Measurements from ENCODE around the gene KRT7.

KRT7 gene

DNA sequence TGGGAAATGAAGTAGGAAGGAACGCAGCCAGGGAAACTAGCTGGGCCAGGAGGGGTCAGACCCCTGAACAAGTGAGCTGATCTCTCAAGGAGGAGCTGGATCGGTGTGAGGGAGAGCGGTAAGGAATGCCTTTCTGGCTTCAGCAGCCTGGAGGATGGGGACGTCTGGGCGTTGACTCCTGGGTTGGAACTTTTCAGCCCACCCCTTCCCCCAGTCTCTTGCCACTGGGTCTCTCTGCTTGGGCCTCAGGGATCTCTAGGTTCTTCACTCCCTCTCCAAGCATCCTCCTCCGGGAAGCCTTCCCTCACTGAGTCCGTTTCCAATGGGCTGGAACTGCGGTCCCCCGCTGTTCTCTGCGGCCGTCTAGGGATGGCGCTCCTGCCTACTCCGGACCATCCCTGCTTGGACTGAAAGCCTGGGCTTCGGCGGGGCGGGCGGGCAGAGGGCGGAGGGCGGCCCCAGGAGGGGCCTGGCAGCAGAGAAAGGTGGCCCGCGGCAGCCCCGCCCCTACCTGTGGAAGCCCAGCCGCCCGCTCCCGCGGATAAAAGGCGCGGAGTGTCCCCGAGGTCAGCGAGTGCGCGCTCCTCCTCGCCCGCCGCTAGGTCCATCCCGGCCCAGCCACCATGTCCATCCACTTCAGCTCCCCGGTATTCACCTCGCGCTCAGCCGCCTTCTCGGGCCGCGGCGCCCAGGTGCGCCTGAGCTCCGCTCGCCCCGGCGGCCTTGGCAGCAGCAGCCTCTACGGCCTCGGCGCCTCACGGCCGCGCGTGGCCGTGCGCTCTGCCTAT, at the start of gene KRT7:
KRT7 (plus strand) TSS at position 570 of the 788 bp plus-strand sequence; CDS start at position 624, 54 bp downstream.
- DNase-seq (ENCODE audit: low spot score) = no peak

DNA sequence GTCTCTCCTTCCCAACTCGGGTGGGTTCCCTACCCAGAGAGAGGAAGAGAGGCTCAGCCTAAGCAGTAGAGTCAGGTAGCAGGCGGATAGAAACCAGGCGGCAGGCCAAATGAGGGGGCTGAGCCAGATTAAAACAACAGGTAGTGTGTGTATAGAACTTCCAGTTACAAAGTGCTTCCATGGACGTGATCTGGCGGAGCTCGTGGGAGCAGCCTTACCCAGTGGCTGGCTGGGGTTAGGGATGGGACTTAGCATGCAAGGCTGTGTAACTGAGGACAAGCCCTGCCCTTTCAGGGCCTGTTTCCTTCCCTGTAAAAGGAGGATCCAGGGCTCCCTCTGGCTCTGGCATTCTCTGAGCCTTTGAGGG, 49.5 kb upstream of the KRT7 start:
- no peak for DNase-seq (ENCODE audit: low spot score)

DNA sequence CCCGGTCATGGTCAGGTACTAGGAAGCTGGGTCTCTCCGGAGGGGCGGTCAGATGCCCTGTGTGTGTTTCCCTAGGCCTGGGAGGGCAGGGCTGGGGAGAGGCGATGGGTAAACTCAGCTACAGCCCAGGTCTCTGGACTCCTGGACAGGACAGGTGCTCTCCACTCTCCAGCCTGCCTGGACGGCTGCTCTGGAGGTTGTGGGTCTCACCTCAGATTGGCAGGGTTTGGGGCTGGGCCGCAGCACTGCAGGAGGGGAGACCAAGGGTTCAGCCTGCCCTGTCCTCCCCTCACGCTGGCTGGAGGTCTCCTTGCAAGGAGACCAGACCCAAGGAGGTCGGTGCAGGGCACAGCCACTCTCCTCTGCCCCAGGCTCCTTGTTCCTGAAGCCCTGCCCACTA, 49.1 kb upstream of the KRT7 start:
- no peak for DNase-seq (ENCODE audit: low spot score)

DNA sequence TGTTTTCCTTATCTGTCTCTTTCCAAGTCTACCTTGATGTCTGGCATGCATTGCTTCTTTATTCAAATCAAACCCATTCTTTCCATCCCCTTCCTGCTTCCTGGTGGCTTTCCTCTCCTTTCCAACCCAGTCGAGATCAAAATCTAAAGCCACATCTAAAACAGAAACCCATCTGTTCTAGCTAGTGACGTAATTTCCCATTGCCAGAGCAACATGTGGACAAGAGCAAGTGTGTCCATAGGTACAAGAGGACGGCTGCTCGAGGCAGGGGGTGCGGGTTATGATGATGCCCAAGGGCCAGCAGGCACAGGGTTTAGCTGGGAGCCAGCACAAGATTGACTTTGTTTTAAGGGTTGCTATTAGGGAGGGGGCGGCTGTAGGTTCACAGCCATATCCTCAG, 48.2 kb upstream of the KRT7 start:
- no peak for DNase-seq (ENCODE audit: low spot score)

DNA sequence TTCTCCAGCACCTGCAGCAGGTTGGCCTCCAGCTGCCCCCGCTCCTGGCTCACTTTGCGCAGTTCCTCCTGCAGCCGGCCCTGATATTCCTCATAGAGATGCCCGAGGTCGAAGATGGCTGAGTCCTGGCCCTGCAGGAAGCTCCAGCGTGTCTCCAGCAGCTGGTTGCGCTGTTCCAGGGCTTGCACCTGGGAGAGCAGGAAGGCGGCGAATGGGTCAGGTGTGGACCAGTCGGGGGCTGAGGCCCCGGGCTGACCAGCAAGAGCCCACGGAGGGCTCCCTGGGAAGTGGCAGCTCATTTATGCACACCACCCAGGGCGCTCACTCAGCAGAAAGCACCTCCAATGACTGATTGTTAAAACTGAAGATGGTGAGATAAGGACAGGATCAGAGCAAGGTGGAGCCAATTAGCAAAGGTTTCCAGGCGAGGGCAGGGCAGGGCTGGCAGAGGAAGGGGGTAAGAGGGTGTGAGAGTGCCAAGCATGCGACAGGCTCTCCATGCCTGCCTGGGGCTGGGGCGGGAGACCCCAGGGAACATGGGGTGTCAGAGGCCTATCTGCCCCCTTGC, 47.6 kb upstream of the KRT7 start:
- no peak for DNase-seq (ENCODE audit: low spot score)

DNA sequence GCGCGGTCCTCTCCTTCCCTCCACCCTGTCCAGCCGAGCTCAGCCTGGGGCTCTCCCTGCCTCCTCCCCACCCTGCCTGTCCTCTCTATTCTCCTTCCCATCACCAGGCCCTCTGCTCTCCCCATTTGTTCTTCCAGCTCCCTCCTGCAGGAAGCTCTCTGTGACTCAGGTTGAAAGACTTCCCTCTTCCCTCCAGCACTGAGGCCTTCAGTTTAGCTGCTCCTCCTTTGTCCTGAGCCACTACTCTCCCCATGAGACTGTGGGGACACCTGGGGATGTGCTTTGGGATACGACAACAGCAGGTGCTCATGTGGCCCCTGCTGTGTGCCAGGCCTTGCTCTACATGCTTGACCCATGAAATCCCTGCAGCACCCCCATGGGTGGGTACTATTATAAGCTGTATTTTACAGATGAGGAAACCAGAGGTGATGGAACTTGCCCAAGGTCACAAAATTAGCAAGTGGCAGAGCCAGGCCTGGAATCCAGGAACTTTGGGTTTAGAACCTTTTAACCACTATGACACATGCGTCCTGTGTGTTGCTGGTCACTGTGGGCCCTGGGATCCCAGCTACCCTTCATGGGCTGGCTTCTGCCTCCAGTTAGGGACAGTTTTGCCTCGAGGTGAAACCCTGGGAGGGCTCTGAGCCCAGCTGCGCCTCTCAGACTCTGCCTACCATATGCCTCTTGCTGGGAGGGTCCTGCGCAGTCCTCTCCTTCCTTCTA, 46.8 kb upstream of the KRT7 start:
- peak; percentile 55 for DNase-seq (ENCODE audit: low spot score)

DNA sequence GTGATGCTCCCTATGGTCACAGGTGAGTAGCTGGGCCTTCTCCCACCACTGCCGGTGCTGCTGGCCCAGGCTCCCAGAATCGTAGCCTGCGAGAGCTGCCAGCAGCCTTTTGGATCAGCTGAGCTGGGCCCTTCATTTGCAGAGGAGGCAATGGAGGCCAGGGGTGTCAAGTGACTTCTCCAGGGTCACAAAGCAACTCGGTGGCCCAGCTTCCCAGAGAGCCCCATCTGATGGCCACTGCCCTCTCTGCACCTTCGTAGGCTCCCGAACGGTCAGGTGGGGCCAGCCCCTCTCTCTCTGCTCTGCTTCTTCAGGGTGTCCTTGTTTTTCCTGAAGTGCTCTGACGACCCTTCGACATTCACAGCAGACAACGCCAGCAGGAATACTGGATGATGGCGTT, 45.8 kb upstream of the KRT7 start:
- no peak for DNase-seq (ENCODE audit: low spot score)

DNA sequence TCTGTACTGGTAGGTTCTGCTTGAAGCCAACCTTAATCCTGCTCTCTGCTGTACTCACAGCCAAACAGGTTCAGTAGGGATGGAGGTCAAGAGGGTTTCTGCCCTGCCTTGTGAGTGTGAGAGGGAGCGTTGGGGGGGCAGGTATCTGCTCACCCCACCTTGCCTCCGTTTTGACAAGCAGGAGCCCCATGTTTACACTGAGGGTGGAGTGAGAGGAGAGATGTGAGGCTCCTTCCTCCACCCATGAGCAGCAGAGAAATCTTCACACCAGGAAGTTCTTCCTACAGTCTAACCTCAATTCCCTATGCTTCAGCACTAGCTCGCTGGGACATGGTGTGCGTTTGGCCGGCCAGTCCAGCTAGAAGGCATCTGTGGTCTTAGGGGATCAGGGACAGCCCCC, 45.4 kb upstream of the KRT7 start:
- DNase-seq (ENCODE audit: low spot score) = no peak

DNA sequence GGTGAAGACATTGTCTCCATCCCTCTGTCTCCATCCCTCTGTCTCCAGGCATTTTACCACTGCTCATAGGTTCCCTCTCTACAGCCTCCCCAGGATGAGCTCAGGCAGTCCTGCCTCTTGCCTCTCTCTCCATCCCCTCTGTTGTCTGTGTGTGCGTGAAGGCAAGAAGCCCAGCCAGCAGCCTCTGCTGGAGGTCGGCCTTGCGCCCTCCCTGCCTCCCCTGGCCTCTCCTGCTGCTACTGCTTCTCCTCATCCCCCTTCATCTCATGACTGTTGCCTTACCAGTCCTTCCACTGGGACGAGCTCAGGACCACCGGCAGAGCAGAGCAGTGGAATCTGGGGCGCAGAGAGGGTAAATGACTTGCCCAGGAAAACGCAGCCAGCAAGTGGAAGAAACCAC, 44.4 kb upstream of the KRT7 start:
- no peak for DNase-seq (ENCODE audit: low spot score)

DNA sequence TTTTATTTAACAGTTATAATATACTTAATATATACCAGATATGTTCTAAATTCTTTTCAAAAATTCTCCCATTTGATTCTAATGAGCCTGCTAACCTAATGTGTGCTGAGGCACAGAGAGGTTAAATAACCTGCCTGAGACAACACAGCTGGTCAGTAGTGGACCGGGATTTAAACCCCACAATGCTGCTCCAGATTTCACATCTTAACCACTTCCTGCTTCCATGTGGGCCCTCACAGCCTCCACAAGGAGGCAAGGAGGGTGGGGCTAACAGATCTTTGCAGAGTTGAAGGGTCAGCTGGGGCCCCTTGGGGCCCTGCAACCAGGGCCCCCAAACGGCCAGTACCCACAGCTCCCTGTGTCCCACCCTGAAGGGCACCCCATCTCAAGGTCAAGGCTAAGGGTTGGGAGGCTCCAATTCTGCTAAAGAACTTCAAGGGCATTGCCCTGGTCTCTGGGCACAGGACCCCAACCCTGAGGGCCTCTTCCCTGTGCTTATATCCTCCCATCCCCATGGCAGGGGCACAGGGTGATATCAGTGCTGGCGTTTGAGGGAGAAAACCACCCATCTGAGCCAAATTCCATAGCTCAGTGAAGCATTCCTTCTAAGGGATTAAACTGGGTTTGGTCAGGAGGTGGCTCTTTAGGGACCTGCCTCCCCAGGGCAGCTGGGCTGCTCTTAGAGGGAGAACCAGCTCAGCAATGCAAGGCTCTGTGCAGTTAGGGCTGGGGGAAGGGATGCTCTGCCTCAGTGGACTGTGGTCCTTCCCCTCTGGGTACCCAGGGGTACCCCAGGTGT, 43.5 kb upstream of the KRT7 start:
- no peak for DNase-seq (ENCODE audit: low spot score)

DNA sequence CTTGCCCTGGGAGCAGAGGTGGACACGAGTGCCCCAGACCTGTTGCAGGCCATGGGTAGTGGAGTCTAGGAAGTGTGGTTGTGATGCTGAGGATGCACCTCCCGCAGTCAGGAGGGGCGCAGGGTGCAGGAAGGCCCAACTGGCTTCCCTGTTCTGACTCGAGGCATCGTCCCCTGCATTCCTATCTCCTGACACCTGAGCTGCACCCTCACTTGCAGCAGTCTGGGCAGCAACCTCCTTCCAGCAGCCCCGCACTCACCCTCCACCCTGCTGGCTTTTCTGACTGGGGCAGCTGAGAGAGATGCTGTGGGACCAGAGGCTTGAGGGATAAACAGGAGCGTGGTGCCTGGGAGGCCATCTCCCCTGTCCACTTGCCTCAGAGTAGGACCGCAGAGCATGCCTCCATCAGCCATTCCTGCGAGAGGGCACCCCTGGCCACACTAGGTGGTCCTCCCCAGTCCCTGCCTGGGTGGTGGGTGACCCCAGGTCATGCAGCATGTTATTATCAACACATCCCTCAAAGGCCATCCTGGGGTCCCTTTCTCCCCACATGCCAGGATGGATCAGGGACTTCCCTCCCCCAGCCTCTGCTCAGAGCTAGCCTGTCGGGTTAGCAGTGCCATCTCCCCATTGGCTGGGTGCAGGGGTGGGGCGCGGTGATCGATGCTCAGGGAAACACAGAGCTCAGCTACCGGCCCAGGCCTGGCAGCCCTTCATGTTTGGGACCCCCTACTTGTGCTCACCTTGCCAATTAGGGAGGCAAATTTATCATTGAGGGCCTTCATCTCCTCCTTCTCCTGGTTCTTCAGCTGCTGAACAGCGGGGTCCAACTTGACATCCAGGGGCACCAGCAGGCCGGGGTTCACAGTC, 41.9 kb upstream of the KRT7 start:
- DNase-seq (ENCODE audit: low spot score) = no peak

DNA sequence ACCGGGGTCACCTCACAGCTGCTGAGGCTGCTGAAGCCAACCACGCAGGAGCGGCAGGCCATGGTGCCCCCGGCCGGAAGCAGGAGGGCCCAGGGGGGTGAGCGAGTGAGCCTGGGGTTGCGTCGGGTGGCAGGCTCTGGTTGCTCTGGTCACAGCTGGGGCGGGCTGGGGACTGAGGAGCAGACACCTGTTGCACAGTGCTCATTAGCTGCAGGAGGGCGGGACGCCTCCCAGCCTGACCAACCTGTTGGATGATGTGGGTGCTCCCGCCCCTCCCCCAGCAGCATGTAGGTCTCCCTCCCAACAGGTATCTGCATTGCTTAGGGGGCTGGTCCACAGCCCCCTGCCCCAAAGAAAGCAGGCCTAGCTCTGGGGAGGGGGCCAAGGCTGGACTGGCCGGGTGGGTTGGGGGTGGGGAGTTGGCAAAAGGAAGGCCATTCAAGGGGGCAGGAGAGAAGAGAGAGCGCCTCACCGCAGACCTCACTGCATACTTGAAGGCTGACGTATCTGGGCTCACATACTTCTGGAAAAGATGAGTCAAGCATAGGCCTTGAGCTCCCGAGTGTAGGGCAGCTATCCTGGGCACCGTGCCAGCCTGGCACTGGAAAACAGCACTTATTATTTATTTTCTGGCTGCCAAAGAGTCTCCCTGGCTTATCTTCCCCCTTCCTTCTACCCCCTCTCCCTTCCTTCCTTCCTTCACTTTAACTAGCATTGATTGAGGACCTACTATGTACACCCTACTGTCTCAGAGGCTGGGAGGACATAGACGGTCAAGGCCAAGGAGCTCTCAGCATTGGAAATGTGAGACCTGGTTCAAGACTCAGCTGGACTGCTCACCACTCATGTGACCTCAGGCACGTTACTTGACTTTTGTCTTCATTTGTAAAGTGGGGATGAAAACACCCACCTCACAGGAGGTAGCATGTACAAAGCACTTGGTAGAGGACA, 40.9 kb upstream of the KRT7 start, which contains the start of gene KRT80:
KRT80 (minus strand) TSS at position 174 of the 951 bp plus-strand sequence; CDS start at position 62, 112 bp downstream.
- DNase-seq (ENCODE audit: low spot score) = peak; percentile 100

DNA sequence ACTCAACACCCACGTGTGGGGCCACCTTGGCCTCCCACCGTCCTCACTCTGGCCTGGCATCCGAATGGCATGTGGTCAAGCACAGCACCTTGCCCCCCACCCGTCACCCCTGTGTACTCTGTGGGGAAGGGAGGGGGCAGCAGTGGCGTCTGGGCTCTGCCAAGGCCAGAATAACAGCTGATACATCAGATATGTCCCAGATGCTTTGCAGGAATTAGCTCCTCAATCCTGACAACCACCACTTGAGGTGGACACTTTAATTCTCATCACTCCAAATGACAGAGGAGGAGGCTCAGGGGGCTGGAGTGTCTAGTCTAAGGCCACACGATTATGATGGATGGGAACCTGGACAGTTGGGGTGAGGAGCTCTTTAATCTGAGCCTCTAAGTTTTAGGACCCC, 39.5 kb upstream of the KRT7 start:
- no peak for DNase-seq (ENCODE audit: low spot score)

DNA sequence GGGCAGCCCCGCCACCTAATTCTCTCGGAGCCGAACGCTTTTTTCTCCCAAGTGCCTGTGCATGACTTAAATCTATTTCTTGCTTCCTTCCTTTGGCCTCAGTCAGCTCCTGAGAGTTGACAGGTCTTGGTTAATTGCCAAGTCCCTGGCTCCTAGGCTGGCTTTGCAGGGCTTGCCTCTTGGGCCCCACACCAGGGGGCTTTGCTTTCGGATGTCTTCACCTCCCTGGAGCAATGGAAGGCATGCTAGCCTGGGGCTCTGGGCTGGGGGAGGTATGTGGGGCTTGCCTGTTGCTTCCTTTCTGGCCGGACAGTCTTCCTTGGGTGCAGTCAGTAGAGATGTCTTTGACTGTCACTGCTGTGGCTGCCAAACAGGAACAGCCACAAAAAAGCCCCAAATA, 39.1 kb upstream of the KRT7 start:
- DNase-seq (ENCODE audit: low spot score) = no peak

DNA sequence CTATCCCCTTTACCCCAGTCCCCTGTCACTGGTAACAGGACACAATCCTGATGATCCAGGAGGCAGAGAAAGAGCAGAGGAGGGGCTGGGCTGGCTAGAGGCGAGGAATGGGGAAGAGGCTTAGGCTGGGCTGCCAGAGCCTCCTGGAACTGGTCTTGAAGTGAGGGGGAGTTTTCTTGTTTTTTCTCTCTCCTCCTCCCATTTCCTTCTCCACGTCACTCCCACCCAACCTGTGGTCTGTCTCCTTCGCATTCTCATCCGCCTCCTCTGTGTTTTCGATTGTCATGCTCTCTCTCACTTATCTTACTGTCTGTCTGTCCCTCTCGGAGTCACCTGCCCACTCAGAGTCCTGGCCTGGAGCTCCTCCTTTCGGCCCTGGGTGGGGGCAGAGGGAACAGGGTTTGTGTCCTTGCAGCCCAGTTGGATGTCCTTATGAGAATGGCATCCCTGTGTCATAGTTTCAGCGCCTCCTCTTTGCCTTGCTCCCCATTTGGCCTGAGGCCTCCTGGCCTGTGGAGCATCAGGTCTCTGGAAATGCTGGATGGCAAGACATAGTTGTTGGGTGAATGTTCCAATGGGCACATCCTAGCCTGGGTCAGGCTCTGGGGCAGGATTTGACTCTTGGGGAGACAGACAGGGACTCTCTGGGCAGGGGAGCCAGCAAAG, 37.8 kb upstream of the KRT7 start:
- no peak for DNase-seq (ENCODE audit: low spot score)

DNA sequence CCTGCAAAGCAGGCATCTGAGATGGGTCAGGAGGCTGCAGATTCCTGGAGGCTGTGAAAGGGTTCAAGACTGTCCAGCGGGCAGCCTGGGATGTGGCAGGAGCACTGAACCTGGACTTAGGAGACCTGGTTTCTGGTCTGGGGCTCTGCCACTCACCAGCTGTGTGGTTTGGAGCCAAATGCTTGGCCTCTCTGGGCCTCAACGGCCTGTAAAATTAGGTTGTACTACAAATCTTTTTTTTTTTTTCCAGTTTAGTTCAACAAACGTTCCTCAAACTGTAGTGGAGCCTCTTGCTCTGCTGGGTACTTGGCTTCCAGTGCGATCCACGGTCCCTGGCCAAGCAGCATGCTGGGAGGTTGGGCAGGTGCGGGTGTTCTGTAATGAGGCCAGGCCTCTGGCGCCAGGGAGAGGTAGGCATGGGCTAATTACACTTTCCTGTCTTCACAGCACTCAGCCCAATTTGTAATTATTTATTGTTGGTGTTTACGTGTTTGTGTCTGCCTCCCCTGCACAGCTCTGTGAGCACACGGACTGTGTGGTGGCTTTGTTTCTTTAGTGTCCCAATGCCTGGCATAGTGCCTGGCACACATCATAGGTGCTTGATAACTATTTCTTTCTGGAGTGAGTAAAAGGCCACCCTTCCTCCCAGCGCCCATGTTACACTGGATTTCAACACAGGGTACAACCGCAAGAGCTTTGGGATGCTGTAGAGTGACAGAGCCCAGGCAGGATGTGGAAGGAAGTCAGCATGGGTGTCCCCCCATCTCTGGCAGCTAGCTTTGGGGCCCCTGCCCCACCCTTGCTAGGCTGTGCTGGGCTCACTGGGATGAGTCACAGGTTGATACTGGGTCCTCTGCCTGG, 35.4 kb upstream of the KRT7 start:
- DNase-seq (ENCODE audit: low spot score) = no peak

DNA sequence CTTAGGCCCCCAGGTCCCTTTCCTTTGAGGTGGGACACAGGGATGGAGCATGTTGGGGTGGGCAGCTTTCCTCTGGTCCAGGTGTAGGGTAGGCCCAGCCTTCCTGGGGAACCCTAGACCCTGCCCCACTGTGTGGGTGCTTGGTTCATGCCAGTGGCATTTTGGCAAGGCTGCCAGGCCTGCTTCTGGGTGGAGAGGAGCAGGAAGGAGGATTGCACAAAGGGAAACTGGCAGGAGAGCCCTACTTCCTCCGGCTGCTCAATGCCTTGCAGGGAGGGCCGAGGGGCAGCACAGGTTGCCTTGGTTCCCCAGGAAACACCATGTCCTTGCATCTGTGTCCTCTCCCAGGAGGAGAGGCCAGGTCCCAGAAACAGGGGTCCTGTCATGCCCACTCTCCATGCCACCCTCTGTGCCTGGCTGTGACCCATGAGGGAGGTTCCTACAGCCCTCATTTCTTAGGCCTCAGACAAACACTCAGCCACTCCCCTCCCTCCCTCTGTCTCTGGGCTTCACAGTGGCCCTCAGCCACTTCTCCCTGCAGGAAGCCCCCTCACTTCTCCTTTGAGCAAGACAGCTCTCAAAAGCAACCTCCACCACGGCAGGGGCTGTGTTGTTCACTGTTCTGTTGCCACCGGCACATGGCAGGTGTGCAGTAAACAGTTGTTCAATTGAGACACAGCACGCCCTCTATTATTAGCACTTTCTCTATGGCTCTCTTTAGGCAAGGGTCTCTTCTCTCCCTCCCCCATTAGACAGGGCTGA, 34.4 kb upstream of the KRT7 start:
- no peak for DNase-seq (ENCODE audit: low spot score)
